ENCODE results near the gene MLH3.

Gene MLH3

GRCh38 chr14:75095690-75096089 is 44.4 kb upstream of the MLH3 start:
- Histone ChIP-seq H3K27me3 (ENCODE audit: insufficient read depth, poor library complexity, severe bottlenecking) (no peaks in the 10 kb centered on the region), H3K4me3 (replicated peaks; ENCODE audit: insufficient read depth, low read length) (no peak overlapping the region)

GRCh38 chr14:75094896-75095295 is 43.6 kb upstream of the MLH3 start:
- H3K27ac ChIP-seq (replicated peaks), result no peak overlapping the region
- H3K4me3 ChIP-seq (replicated peaks; ENCODE audit: insufficient read depth, low read length), result no peak overlapping the region
- TF ChIP-seq, protein P1, sequence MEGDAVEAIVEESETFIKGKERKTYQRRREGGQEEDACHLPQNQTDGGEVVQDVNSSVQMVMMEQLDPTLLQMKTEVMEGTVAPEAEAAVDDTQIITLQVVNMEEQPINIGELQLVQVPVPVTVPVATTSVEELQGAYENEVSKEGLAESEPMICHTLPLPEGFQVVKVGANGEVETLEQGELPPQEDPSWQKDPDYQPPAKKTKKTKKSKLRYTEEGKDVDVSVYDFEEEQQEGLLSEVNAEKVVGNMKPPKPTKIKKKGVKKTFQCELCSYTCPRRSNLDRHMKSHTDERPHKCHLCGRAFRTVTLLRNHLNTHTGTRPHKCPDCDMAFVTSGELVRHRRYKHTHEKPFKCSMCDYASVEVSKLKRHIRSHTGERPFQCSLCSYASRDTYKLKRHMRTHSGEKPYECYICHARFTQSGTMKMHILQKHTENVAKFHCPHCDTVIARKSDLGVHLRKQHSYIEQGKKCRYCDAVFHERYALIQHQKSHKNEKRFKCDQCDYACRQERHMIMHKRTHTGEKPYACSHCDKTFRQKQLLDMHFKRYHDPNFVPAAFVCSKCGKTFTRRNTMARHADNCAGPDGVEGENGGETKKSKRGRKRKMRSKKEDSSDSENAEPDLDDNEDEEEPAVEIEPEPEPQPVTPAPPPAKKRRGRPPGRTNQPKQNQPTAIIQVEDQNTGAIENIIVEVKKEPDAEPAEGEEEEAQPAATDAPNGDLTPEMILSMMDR (IDR thresholded peaks at IDR 0.05; ENCODE audit: insufficient read depth, low read length), result no peak
- TF ChIP-seq, protein P2, sequence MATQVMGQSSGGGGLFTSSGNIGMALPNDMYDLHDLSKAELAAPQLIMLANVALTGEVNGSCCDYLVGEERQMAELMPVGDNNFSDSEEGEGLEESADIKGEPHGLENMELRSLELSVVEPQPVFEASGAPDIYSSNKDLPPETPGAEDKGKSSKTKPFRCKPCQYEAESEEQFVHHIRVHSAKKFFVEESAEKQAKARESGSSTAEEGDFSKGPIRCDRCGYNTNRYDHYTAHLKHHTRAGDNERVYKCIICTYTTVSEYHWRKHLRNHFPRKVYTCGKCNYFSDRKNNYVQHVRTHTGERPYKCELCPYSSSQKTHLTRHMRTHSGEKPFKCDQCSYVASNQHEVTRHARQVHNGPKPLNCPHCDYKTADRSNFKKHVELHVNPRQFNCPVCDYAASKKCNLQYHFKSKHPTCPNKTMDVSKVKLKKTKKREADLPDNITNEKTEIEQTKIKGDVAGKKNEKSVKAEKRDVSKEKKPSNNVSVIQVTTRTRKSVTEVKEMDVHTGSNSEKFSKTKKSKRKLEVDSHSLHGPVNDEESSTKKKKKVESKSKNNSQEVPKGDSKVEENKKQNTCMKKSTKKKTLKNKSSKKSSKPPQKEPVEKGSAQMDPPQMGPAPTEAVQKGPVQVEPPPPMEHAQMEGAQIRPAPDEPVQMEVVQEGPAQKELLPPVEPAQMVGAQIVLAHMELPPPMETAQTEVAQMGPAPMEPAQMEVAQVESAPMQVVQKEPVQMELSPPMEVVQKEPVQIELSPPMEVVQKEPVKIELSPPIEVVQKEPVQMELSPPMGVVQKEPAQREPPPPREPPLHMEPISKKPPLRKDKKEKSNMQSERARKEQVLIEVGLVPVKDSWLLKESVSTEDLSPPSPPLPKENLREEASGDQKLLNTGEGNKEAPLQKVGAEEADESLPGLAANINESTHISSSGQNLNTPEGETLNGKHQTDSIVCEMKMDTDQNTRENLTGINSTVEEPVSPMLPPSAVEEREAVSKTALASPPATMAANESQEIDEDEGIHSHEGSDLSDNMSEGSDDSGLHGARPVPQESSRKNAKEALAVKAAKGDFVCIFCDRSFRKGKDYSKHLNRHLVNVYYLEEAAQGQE (IDR thresholded peaks at IDR 0.05; ENCODE audit: insufficient replicate concordance, low read depth), result no peak
- TF ChIP-seq GABPA (IDR thresholded peaks at IDR 0.05; ENCODE audit: low read depth) (no peak), POLR2AphosphoS5 (IDR thresholded peaks at IDR 0.05; ENCODE audit: low read depth) (no peak), SPI1 (IDR thresholded peaks at IDR 0.05; ENCODE audit: borderline replicate concordance, low read depth) (no peak)
- DNase-seq (ENCODE audit: low read depth in 1 of 2, low spot score in 1 of 2), result no peak
- no peaks in the 10 kb centered on the region for H3K27me3 ChIP-seq (ENCODE audit: insufficient read depth, poor library complexity, severe bottlenecking)

More at GRCh38 chr14:75095690-75096089, 44.4 kb upstream of the MLH3 start:
- no peak for DNase-seq (ENCODE audit: low read depth in 1 of 2, low spot score in 1 of 2)
- TF ChIP-seq, protein P2 (IDR thresholded peaks at IDR 0.05; ENCODE audit: insufficient replicate concordance, low read depth), result no peak
- TF ChIP-seq SPI1 (IDR thresholded peaks at IDR 0.05; ENCODE audit: borderline replicate concordance, low read depth) (no peak), GABPA (IDR thresholded peaks at IDR 0.05; ENCODE audit: low read depth) (no peak), POLR2AphosphoS5 (IDR thresholded peaks at IDR 0.05; ENCODE audit: low read depth) (no peak)
- TF ChIP-seq, protein P1 (IDR thresholded peaks at IDR 0.05; ENCODE audit: insufficient read depth, low read length), result no peak
- no peak overlapping the region for H3K27ac ChIP-seq (replicated peaks)

GRCh38 chr14:75092698-75093097 is 41.4 kb upstream of the MLH3 start:
- Histone ChIP-seq H3K4me3 (replicated peaks; ENCODE audit: insufficient read depth, low read length) (no peak overlapping the region), H3K27ac (replicated peaks) (no peak overlapping the region), H3K27me3 (ENCODE audit: insufficient read depth, poor library complexity, severe bottlenecking) (no peaks in the 10 kb centered on the region)
- DNase-seq (ENCODE audit: low read depth in 1 of 2, low spot score in 1 of 2), result no peak
- TF ChIP-seq GABPA (IDR thresholded peaks at IDR 0.05; ENCODE audit: low read depth) (no peak), SPI1 (IDR thresholded peaks at IDR 0.05; ENCODE audit: borderline replicate concordance, low read depth) (no peak), POLR2AphosphoS5 (IDR thresholded peaks at IDR 0.05; ENCODE audit: low read depth) (no peak)
- TF ChIP-seq, protein P1 (IDR thresholded peaks at IDR 0.05; ENCODE audit: insufficient read depth, low read length), result no peak
- TF ChIP-seq, protein P2 (IDR thresholded peaks at IDR 0.05; ENCODE audit: insufficient replicate concordance, low read depth), result no peak
